Measurements from ENCODE around the gene CAMTA1.

DNA sequence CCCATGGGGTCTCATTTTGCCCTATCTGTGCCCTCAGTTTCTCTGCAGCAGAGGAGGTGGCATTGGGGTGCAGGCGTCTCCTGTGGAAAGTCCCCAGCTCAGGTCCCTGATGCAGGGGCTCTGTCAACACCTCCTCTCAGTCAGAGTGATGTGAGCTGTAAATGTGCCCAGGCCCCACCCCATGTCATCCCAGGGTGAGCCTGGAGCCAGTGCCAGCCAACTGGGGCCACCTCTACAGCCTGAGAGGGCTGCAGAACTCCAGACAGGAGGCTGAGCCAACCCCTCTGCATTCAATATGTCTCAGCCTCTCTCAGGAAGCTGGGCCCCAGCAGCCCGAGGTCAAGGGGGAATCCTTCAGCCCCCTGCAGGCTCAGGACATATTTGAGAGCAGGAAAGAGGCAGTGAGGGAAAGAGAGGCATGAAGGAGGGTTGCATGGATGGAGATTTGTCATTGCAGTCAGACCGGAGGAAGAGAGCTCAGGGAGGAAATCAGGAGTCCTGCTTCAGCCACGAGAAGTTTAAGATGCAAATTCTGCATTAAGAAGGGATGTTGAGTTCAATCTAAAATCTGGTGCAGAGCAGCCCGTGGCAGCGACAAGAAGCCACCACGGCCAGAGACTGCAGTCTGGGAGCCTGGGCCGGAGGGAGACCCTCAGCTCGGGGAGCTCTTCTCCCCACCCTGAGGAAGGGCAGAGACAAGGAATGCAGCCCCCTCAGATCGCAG, 697.7 kb downstream of the CAMTA1 start:
- TF ChIP-seq, protein P1, sequence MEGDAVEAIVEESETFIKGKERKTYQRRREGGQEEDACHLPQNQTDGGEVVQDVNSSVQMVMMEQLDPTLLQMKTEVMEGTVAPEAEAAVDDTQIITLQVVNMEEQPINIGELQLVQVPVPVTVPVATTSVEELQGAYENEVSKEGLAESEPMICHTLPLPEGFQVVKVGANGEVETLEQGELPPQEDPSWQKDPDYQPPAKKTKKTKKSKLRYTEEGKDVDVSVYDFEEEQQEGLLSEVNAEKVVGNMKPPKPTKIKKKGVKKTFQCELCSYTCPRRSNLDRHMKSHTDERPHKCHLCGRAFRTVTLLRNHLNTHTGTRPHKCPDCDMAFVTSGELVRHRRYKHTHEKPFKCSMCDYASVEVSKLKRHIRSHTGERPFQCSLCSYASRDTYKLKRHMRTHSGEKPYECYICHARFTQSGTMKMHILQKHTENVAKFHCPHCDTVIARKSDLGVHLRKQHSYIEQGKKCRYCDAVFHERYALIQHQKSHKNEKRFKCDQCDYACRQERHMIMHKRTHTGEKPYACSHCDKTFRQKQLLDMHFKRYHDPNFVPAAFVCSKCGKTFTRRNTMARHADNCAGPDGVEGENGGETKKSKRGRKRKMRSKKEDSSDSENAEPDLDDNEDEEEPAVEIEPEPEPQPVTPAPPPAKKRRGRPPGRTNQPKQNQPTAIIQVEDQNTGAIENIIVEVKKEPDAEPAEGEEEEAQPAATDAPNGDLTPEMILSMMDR (IDR thresholded peaks at IDR 0.05; ENCODE audit: poor library complexity, severe bottlenecking) = no peak
- TF ChIP-seq TAF1 (IDR thresholded peaks at IDR 0.05; ENCODE audit: low read depth) = no peak
- no peak for TF ChIP-seq POLR2AphosphoS5 (IDR thresholded peaks at IDR 0.05)
- no peak for TF ChIP-seq RAD21 (conservative IDR thresholded peaks at IDR 0.05)
- TF ChIP-seq EP300 (conservative IDR thresholded peaks at IDR 0.05; ENCODE audit: poor library complexity, severe bottlenecking) = no peak
- TF ChIP-seq EZH2 (IDR thresholded peaks at IDR 0.05; ENCODE audit: borderline replicate concordance, insufficient read depth, low read length, poor library complexity, severe bottlenecking) = no peak
- TF ChIP-seq, protein P2, sequence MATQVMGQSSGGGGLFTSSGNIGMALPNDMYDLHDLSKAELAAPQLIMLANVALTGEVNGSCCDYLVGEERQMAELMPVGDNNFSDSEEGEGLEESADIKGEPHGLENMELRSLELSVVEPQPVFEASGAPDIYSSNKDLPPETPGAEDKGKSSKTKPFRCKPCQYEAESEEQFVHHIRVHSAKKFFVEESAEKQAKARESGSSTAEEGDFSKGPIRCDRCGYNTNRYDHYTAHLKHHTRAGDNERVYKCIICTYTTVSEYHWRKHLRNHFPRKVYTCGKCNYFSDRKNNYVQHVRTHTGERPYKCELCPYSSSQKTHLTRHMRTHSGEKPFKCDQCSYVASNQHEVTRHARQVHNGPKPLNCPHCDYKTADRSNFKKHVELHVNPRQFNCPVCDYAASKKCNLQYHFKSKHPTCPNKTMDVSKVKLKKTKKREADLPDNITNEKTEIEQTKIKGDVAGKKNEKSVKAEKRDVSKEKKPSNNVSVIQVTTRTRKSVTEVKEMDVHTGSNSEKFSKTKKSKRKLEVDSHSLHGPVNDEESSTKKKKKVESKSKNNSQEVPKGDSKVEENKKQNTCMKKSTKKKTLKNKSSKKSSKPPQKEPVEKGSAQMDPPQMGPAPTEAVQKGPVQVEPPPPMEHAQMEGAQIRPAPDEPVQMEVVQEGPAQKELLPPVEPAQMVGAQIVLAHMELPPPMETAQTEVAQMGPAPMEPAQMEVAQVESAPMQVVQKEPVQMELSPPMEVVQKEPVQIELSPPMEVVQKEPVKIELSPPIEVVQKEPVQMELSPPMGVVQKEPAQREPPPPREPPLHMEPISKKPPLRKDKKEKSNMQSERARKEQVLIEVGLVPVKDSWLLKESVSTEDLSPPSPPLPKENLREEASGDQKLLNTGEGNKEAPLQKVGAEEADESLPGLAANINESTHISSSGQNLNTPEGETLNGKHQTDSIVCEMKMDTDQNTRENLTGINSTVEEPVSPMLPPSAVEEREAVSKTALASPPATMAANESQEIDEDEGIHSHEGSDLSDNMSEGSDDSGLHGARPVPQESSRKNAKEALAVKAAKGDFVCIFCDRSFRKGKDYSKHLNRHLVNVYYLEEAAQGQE (IDR thresholded peaks at IDR 0.05; ENCODE audit: borderline replicate concordance) = no peak
- TF ChIP-seq SMC3 (conservative IDR thresholded peaks at IDR 0.05; ENCODE audit: poor library complexity) = no peak
- no peak for TF ChIP-seq MXI1 (conservative IDR thresholded peaks at IDR 0.05; ENCODE audit: poor library complexity, severe bottlenecking)

All from neural cell (in vitro differentiated cells).